Activated gamma-delta T cell treated with anti-CD3 and anti-CD28 coated beads, Interleukin-2, amount 50 U/mL, for 16 hours (primary cell): ENCODE data around the gene ZNF585A.
"Not testable (repeated sequence)": the region's sequence is repeated elsewhere in the genome, so short reads cannot be mapped to it uniquely, and the experiment has no call there.

Source experiments
- DNase-seq: peaks from one replicate; pipeline ENCODE4 v3.0.0-alpha.2; 2020; ENCODE audit warnings: low read depth

ZNF585A gene

DNA sequence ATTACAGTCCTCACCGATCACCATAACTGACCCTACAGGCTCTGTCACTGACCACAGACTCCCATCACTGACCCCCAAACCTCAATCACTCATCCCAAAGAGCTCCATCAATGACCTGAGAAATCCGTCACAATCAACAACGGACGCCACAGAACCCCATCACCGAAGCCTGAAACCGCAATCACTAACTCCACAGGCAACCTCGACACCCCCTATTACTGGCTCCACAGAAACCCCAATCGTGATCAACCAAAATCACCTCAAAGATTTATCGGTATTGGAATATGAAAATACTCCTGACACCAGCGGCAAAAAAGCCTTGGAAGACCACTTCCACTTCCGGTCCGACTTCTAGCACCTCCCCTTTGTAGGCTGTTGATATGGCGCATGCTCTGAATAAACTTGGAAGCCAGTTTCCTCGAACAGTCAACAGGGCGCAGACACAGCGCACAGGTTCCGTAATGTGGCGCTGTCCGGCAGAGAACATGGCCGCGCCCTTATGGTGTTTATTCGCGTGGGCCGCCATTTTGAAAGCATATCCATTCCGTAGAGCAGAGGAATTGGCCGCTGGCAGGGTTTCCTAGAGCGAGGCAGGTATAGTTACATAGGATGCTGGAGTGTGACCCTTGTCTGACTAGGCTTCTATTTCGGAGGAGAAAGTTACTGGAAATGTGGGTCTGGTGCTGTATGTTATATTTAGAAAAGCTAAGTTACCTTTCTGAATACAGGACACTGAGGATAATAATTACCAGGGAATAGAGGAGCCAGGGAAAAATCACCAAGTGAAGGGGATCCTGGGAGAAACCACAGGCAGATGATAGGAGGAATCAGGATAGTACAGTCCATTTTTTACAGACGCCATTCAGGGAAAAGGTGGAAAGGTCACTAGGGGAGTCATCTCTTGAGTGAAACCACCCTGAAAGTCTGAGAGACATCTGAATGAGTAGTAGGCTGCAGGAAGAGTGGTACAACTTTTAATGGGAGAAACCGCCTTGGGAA, at the start of gene ZNF585A:
TSS of gene ZNF585A (minus strand) at position 328 of the 999 bp plus-strand sequence. CDS start 2,785 bp downstream, outside the sequence.
- peak; percentile 83 for DNase-seq

GRCh38 chr19:37221136-37221535, 48.6 kb upstream of the ZNF585A start:
- DNase-seq, result no peak

DNA sequence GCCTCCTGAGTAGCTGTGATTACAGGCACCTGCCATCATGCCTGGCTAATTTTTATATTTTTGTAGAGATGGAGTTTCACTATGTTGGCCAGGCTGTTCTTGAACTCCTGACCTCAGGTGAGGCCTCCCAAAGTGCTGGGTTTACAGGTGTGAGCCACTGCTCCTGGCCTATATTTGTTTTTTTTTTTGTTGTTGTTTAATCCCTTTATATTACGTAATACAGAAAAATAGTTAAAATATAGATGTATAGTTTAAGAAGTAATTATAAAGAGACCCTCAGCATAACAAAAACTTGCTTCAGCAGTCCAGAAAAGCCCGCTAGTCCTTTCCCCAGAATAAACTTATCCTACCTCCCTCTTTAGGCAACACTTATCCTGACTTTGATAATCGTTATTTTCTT, 47.9 kb upstream of the ZNF585A start:
- no peak for DNase-seq

GRCh38 chr19:37218592-37218935, 46.1 kb upstream of the ZNF585A start:
- DNase-seq, result no peak

- DNase-seq, result peak; percentile 70
These were observed 45.5 kb upstream of the ZNF585A start, which contains the start of gene ZNF383 for GRCh38 chr19:37217775-37218591. Gene ZNF383, plus strand, starts transcription at chr19:37218214. Its CDS starts 12,240 bp downstream, at chr19:37230454.

GRCh38 chr19:37217480-37217774, 44.9 kb upstream of the ZNF585A start:
- no peak for DNase-seq

DNA sequence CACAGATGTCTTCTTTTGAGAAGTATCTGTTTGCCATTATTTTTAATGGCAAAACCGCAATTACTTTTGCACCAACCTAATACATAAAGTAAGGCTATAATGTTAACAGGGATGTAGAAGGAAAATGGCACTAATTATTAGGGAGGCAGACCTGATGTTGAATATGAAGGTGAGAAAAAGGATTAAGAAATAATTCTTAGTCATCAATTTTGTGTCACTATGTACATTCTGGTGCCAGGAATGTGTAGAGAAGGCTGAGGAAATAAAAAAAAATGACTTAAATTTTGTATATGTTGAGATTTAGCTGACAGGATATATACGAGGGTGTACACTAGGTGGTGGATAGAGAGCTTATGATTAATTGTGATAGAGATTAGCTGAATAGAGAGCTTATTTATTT, 25.3 kb upstream of the ZNF585A start:
- DNase-seq, result no peak

GRCh38 chr19:37197115-37197514, 24.6 kb upstream of the ZNF585A start:
- not testable (repeated sequence) for DNase-seq

- not testable (repeated sequence) for DNase-seq
These were observed 22.8 kb upstream of the ZNF585A start for GRCh38 chr19:37195248-37195647.

- not testable (repeated sequence) for DNase-seq
These were observed 13.6 kb upstream of the ZNF585A start for GRCh38 chr19:37186071-37186470.

DNA sequence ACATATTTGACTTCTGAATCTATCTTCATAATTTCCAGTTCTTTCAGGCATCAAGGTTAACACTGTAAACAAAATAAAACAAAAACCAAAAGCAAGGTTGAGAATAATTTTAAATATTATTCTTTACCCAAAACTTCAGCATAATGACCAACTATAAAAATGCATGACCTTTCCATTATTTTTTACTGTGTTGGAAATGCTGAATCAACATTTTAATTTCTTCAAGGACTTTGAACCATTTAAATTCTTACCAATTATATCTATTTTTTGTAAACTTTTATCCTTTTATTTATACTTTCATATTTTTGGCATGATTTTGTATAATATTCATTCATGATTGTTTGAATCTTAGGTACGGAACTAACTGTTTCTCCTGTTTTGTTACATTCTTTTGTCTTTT, 6.9 kb downstream of the ZNF585A start:
- no peak for DNase-seq

DNA sequence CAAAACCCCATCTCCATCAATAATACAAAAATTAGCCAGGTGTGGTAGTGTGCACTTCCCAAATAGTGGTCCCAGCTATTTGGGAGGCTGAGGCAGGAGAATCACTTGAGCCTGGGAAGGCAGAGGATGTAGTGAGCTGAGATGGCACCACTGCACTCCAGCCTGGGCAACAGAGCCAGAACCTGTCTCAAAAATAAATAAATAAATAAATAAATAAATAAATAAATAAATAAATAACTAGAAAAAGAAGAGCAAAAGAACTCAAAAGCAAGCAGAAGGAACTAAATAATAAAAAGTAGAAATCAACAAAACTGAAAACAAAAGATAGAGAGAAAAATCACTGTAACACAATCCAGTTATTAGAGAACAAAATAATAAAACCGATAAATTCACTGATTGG, 12.3 kb downstream of the ZNF585A start:
- DNase-seq, result no peak

DNA sequence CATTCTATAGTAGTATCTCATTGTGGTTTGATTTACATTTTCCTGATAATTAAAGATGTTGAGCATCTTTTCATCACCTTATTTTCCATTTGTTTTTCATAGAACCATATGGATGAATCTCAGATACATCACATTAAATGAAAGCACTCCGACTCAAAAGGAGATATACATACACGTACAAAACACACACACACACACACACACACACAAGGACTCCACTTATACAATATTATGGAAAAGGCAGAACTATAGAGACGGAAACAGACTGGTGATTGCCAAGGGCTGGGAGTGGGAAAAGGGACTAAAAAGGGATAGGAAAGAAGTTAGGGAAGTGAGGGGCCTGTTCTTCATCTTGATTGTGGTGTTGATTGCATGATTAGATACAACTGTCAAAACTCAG, 24.3 kb downstream of the ZNF585A start:
- no peak for DNase-seq

- DNase-seq, result no peak
These were observed 36.4 kb downstream of the ZNF585A start for GRCh38 chr19:37136111-37136510.

GRCh38 chr19:37128821-37129177, 43.7 kb downstream of the ZNF585A start:
- DNase-seq, result no peak

GRCh38 chr19:37127999-37128820, 44.3 kb downstream of the ZNF585A start:
- DNase-seq, result no peak

- not testable (repeated sequence) for DNase-seq
These were observed 50.4 kb downstream of the ZNF585A start for GRCh38 chr19:37122093-37122492.

DNA sequence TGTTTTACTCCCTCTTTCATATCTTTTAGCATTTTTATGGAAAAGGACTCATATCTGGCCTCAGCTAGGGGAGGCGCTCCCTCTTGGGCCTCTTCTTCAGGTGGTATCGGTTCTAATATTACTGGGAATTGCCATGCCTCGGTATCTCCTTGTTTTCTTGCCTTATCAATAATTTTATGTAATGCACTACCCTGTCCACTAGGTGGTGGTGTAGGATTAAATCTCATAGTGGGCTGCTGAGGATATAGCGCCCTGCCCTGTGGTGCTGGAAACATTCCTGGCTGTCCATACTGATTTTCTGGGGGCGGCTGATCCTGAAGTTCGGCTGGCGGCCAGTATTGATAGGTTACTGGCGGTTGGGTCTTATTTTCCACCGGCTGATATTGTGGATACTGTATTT, 58.5 kb downstream of the ZNF585A start:
- DNase-seq, result no peak

DNA sequence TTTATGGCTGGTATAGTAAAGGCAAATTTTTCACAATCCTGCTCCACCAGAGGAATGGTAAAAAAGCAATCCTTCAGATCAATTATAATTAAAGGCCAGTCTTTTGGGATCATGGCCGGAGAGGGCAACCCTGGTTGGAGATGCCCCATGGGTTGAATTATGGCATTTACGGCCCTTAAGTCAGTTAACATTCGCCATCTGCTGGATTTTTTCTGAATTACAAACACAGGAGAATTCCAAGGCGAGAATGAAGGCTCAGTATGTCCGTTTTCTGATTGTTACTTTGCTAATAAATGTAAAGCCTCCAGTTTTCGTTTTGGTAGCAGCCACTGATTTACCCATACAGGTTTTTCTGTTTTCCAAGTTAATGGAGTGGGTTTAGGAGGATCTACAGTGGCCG, 60.7 kb downstream of the ZNF585A start:
- not testable (repeated sequence) for DNase-seq

- DNase-seq, result not testable (repeated sequence)
These were observed 68.4 kb downstream of the ZNF585A start for GRCh38 chr19:37104135-37104534.

DNA sequence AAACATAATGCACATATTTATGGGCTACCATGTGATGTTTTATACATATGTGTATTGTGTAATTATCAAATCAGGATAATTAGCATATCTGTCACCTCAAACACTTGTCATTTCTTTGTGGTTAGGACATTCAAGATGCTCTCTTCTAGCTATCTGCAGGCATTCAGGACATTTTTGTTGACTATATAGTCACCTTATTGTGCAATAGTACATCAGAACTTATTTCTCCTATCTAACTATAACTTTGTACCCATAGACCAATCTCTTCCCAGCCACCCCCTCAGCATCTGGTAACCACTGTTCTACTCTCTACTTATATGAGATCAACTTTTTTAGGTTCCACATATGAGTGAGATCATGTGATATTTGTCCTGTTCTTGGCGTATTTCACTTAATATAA, 73.9 kb downstream of the ZNF585A start:
- DNase-seq, result no peak

GRCh38 chr19:37095859-37096258, 76.6 kb downstream of the ZNF585A start:
- DNase-seq, result no peak
